GM18499 (cell line): ENCODE measurements around the gene MZF1.
"Not testable (repeated sequence)": the region's sequence is repeated elsewhere in the genome, so short reads cannot be mapped to it uniquely, and the experiment has no call there.

Experiments
- ATAC-seq: cut with Tn5 transposase; IDR thresholded peaks from one replicate; pipeline ENCODE4 v1.9.1; 2021; ENCODE audit warnings: moderate number of reproducible peaks; ENCODE audit not compliant: insufficient read depth, unreplicated experiment

The MZF1 gene

DNA sequence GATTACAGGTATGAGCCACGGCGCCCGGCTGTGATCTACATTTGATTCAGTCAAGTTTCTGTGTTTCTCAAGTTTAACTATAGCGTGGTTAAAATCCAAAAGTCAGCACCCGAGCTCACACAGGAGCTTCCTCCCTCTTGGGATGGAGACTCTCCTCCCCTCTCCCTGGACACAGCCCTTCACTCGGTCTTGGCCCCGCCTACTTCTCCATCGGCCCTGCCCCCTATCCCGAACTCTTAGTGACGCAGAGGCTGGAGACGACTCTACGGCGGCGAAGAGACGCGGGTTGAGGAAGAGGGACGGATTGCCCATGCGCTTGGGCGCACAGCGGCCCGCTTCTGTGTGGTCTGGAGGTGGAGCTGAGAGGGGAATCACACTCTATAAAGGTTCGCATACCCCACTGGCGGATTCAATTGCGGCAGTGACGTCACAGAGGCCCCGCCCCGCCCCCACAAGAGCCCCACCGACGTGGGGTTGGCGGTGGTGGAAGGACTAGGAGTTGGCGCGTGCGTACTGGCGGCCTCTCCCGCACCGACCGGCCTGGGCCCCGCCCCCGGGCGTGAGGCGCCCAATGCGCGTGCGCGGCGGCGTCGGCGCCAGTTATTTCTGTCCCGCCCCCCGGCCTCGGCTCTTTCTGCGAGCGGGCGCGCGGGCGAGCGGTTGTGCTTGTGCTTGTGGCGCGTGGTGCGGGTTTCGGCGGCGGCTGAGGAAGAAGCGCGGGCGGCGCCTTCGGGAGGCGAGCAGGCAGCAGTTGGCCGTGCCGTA is 29.1 kb downstream of the MZF1 start, which contains the start of gene TRIM28:
TSS of gene TRIM28 (plus strand) at position 239 of the 765 bp plus-strand sequence. CDS start 694 bp downstream, outside the sequence.
- peak; percentile 67 for ATAC-seq

DNA sequence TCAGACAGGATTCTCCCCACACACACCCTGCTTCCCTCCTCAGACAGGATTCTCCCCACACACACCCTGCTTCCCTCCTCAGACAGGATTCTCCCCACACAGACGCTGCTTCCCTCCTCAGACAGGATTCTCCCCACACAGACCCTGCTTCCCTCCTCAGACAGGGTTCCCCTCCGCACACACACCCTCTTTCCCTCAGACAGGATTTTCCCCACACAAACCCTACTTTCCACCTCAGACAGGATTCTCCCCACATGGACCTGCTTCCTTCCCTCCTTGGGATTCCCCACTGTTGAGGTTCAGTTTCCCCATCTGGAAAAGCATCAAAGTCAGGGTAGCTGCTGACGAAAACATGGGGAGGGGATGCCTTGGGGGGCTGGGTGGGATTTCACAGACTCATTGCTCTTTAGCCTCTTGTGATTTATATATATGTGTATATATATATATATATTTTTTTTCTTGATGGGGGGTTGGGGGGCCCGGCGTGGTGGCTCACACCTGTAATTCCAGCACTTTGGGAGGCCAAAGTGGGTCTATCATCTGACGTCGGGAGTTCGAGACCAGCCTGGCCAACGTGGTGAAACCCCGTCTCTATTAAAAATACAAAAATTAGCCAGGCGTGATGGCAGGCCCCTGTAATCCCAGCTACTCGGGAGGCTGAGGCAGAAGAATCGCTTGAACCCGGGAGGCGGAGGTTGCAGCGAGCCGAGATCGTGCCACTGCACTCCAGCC is 30.3 kb downstream of the MZF1 start:
- ATAC-seq: not testable (repeated sequence)

DNA sequence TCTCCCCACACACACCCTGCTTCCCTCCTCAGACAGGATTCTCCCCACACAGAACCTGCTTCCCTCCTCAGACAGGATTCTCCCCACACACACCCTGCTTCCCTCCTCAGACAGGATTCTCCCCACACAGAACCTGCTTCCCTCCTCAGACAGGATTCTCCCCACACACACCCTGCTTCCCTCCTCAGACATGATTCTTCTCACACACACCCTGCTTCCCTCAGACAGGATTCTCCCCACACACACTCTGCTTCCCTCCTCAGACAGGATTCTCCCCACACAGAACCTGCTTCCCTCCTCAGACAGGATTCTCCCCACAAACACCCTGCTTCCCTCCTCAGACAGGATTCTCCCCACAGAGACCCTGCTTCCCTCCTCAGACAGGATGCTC is 34.0 kb downstream of the MZF1 start:
- ATAC-seq: not testable (repeated sequence)

DNA sequence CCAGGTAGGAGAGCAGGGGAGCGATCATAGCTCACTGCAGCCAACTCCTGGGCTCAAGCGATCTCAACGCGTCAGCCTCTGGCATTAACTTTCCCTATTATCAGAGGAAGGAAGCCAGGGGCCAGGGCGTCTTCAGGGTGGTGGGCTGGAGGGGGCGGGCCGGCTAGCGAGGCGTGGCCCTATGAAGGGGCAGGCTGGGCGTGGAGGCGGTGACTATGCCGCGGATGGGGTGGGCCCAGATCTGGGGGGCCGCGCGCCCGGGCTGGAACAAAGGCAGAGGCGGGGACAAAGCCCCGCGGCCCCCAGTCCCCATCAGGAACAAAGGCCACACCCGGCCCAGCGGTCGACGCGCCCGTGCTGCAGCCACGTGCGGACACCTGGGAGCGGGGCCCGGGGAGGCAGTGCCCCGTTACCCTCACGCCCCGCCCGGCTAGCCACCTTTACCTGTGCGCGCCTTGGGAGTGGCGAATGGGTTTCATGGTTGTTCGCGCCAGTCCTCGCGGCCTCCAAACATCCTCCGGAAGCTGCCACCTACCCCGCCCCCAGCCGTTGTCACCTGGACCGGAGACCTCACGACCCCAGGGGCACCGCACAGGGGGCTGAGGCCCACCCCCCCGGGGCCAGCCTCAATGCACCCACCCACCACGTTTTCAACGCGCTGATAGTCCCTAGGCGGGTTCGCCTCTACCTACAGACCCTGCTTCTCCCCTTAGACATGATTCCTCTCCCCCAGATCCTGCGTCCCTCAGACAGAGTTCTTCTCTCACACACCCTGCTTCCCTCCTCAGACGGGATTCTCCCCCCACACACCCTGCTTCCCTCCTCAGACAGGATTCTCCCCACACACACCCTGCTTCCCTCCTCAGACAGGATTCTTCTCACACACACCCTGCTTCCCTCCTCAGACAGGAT is 34.6 kb downstream of the MZF1 start:
- ATAC-seq: no peak

DNA sequence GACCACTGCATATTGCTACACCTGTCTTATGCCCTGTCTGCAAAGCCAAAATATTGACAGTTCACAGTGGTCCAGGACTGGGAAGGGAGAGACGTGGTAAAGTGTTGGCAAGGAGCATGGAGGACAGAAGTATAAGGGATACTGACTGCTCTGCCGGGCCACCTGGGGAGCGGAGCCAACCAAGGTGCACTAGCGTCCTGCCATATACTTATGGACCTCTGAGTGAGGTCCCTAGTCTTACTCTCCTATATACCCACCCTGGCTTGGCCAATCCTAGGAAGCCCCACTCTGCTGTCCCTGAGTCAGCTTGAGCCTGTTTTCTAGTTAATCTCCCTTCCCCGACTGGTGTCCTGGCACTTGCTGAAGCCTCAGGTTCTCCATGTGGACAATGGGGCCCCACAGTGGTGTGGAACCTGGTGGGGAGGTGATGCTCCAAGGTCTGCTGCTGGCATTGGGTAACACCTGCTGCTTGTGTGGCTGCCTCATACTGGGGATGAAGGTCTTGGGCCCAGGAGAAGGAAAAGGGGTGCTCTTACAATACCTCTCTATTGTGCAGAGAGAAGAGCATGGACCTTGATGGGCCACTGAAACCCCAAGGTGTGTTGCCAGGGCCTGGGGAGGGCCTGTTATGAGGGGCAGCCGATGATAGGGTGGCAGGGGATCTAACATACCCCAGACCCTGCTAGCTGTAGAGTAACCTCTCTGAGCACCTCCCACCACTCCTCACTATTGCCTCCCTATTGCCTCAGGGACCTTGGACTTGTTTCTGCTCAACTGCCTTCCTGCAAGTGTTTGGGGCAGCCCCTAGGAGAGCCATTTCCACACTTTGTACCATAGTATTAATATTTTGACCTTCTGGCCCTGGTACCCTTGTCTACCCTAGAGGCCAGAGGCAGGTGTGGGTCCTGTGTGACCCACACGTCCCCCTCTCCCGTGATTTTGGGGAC is 36.0 kb downstream of the MZF1 start:
- ATAC-seq: no peak

DNA sequence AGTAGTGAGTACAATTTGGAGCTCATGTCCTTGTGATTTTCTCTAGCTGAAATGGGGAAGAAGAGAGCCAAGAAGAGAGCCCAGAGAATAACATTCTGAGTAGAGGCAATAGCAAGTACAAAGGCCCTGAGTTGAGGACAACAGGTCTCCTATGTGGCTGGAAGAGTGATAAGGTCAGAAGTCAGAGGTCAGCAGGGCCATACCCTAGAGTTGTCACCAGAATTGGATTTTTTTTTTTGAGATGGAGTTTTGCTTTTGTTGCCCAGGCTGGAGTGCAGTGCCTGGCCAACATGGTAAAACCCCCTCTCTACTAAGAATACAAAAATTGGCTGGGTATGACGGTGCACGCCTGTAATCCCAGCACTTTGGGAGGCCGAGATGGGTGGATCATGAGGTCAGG is 37.3 kb downstream of the MZF1 start:
- no peak for ATAC-seq

DNA sequence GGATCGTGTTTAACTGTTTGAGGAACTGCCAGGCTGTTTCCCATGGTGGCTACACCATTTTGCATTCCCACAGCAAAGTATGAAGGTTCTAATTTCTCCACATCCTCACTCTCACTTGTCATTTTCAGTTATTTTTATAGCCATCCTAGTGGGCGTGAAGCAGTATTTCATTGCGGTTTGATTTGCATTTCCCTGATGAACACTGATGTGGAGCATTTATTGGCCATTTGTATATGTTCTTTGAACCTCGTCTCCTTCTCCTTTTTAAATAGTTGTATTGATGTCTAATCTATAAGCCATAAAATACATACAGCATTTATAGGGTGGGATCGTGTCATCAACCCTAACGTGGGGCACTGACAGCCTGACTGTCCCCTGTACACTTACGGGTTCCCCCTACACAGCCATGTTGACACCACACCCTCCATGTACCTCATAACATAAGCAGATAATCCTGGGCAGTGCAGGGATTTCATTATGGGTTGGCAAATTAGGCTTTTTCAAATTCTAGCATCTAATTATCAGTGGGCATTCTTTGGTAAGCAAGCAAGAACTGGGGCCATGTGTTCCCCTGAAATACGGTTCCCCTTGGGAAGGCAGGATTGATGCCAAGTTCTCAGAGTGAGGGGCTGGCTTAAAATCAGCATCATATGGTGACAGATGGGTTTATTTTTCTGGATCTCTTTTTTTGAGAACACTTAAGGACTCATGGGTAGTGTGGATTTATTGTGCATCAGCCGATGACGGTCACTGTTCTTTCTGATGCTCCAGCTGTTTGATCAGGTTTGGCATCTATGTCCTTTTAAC is 41.9 kb downstream of the MZF1 start:
- no peak for ATAC-seq

DNA sequence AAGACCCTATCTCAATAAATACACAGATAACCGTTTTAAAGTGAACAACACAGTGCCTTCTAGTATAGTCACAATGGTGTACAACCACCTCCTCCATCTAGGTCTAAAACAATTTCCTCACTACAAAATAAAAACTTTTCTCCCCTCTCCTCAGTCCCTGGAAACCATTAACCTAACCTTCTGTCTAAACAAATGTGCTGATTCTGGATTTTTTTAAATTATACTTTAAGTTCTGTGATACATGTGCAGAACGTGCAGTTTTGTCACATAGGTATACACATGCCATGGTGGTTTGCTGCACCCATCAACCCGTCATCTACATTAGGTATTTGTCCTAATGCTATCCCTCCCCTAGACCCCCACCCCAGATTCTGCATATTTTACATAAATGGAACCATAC is 43.7 kb downstream of the MZF1 start:
- ATAC-seq: no peak

DNA sequence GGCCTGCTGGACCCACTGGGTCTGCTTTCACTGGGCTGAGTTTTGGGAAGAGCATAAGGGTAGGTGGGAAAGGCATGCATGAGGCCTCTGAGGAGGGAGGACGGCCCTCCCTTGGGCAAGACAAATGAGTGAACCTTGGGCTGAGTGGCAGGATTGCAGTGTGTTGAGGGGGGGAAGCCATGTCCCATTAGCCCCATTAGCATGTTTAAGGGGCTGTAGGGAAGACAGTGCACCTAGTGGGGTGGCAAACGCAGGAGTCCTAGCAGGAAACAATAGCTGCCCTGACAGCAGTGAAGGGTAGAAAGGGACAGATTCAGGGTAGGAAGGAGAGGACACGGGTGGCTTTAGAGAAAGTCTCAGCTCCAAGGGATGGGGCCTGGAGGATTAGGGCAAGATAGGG is 50.4 kb downstream of the MZF1 start:
- no peak for ATAC-seq

DNA sequence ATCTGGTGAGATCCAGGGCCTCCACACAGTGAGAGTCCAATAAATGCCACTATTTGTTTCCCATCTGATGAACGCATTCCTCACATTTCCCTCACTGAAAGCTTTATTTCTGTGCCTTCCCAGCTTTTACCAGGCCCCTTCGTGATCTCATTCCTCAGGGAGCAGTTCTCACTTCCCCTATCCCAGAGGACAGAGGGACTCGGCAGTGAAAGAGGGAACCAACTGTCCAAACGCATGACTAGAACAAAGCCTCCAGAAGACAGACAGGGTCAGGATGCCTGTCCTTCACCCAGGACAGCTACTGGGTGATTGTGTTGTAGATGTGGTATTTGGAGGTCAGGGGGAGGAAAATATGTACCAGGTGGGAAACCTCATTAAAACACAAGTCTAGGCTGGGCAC is 51.5 kb downstream of the MZF1 start:
- no peak for ATAC-seq

DNA sequence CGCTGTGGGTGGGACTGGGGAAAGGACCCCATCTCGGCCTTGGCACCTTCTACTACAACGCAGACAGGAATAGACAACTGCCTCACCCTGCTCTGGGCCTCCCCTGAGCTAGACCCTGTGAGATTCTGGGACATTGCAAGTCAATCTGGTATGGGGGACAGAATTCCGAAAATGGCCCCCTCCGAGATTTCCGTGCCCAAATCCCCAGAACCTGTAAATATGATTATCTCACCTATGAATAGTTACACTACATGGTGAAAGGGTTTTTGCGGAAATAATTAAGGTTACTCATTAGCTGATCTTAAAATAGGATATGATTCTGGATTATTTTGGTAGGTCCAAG is 52.9 kb downstream of the MZF1 start:
- ATAC-seq: no peak

DNA sequence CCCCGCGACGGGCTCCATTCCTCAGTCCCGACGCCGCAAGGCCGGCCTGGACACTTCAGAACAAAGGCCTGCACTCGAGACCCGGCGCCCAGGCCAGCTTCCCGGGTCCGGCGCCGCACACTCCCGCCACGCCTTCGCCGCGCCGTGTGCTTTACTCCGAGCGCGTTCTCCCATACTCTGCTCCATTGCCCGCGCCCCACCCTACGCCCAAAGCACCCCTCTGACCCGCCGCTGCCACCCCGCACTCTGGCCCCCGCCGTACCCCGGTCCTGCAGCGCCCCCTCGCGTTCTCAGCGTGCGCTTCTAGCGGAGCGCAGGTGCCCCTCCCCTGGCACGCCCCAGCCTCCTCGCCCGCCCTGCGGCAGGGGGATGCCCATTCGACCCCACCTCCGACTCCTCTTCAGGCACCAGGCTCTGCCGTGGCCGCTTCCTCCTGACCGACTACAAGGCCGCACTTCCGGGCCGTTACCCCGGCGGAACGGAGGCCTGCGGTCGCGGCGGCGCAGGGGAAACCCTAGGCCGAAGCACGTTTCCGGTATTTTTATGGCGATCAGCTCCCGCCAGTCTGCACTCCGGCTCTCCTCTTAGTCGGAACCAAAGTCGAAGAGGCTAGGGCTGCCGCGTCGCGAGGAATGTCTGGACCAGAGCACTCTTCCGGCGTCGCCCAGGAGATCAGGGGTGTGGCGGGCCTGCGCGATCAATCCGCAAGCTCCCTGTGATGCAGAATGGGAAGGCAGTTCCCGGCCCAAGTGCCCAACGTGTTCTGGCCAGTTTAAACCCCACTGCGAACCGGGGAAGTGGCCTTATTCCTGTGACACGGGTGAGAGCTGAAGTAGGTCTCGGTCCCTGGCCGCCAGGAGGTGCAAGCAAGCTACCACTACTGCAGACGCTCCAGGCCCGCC is 53.5 kb downstream of the MZF1 start, which contains the start of gene ZBTB45:
TSS of gene ZBTB45 (minus strand) at position 456 of the 902 bp plus-strand sequence. CDS start 2,137 bp downstream, outside the sequence.
- peak; percentile 78 for ATAC-seq

DNA sequence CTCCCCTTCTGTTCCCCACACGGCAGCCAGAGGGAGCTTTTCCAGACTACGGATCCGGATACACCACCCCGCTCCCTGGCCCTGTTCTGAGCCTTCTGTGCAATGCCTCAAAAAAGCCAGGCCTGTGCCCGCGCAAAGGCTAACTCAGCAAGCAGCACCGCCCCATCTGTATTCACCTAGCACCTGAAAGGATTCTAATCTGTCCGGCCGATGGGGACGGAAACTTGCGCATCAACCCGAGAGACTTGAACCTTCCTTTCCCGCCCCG is 54.1 kb downstream of the MZF1 start:
- ATAC-seq: no peak

DNA sequence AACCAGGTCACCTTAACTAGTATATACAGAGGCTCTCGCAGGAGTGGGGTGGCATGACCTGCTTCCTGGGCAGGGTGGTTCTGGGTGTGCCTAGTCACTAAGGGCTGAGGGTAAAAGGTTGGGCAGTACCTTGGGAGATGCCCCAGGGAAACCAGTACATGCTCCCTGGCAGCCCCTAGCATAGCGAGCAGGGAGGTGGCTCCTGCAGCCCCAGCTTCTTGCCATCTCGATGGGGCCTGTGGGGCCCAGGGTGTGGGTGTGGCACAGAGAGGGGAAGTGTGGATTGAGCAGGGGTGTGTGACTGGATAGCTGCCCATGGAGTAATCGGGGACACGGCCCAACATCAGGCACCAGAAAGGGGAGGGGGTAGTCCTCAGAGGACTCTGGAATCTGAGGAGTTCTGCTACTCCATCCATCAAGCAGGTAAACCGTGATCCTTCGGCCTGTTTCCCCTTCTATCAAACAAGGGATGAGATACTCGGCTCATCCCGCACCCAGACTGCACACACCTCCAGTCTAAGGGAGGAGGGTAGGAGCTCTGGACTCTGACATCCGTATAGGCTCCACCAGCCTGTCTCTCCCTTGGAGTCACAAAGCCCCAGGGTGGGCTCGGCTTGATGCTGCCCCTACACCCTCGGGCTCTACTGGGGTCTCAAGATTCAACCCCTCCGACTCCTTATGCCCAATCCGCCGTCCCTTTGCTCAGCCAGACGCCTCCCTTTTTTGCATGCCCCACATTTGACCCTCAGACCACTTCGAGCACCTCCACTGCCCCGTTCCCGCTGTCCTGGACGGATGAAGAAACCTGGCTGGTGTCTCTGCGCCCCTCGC is 54.7 kb downstream of the MZF1 start:
- no peak for ATAC-seq

DNA sequence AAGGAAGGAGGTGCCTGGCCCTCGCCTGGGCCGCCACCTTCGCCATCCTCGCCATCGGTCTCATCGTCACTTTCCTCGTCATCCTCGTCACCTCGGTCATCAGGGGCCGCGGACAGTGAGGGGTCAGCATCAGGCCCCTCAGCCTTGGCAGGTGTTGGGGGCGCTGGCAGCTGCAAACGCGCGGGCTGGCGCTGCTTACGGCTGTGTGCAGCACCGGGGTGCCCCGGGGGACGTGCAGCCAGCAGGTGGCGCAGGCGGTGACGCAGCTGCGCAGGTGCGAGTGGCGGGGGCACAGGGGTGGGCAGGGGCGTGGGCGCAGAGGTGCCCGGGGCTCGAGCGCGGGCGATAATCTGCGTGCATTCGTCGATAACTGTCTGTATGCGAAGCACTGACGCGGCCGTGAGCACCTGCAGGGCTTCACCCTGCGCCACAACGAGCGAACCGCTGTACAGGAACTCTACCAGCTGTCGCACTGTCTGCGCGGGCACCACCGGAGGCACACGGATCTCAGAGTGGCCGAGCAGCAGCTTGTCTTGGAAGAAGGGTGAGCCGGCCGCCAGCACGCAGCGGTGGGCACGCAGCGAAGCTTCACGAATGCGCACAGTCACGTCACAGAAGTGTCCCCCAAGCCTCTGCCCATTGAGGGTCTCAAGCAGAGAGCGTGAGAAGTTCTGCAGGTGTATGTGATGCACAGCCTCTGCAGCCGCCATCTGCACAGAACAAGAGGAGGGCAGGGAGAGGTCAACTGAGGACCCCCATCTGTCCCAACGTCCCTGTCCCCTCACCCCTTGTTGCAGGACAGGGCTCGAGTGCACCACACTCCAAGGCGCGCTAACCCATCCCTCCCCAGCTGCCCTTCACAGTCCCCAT is 55.9 kb downstream of the MZF1 start:
- no peak for ATAC-seq

DNA sequence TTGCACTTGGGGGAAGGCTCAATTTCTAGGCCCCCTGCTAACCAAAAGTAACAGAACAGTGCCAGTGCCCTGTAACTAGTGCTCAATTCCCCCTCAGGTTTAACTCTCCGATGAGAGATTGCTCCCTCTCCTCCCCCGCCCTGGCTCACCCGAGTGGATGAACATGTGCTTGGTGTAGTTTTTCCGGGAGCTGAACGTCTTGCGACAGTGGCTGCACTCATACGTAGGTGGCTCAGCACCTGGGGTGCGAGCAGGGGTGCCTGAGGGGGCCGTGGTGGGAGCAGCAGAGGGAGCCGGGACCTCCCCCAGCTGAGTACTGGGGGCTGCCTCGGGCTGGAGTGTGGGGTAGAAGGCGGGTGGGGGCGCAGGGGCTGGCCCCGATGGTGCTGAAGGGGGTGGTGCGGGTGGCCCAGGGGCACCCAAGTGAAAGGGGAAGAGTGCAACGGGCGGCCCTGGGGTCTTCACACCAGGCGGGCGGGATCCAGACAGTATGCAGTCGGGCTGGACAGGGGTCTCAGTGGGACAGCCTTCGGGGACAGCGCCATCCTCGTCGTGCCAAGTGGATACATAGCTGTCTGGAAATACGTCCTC is 56.8 kb downstream of the MZF1 start:
- no peak for ATAC-seq
